HCT116 (cell line): Measurements from ENCODE around the gene GYG1.

Experiments
- JUND ChIP-seq: IDR thresholded peaks from 2 replicates; pipeline ENCODE4 v1.6.1; 2012
- POLR2AphosphoS5 ChIP-seq: IDR thresholded peaks from 2 replicates; pipeline ENCODE4 v1.6.1; 2011; ENCODE audit warnings: mild to moderate bottlenecking, low read depth, low read length, moderate library complexity
- SP1 ChIP-seq: IDR thresholded peaks from 2 replicates; pipeline ENCODE4 v1.6.1; 2012; ENCODE audit warnings: low read depth
- TF ChIP-seq, protein P1 (sequence below): IDR thresholded peaks from 2 replicates; pipeline ENCODE4 v1.6.1; 2012
- TF ChIP-seq, protein P2 (sequence below), 3 experiments: fragments of 200-600 bp in 1 of 3; sonication (generic) in 1 of 3; IDR thresholded peaks in 2 of 3; conservative IDR thresholded peaks in 1 of 3; 2 replicates each; pipeline ENCODE4 v1.5.1; 2012 to 2017; ENCODE audit warnings: low read depth in 2 of 3, low read length in 2 of 3, antibody characterized with exemption in 1 of 3, borderline replicate concordance in 1 of 3, control low read depth in 1 of 3, mild to moderate bottlenecking in 1 of 3, mixed read lengths in 1 of 3, mixed run types in 1 of 3, moderate library complexity in 1 of 3; ENCODE audit not compliant: insufficient read depth in 1 of 3

DNA sequence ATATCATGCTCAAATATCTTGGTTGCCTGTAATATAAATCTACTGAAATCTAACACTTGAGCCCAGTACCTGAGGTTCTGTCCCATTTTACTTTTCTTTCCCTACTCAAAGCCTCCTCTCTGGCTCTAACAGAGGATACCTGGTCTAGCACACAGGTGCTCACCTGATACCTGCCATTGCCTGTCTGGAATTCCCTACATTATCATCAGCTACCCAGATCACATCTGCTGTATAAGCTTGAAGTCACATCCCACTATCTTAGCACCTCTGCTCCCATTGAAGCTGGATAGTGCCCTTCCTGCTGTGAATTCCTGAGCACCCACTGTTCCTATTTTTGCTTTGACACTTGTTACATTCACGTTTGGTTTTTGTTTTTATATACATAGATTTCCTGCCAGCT is 30.5 kb downstream of the GYG1 start:
- TF ChIP-seq JUND = no peak
- TF ChIP-seq, protein P1, sequence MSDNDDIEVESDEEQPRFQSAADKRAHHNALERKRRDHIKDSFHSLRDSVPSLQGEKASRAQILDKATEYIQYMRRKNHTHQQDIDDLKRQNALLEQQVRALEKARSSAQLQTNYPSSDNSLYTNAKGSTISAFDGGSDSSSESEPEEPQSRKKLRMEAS = no peak
- TF ChIP-seq SP1 = no peak
- no peak for TF ChIP-seq POLR2AphosphoS5
- TF ChIP-seq, protein P2, sequence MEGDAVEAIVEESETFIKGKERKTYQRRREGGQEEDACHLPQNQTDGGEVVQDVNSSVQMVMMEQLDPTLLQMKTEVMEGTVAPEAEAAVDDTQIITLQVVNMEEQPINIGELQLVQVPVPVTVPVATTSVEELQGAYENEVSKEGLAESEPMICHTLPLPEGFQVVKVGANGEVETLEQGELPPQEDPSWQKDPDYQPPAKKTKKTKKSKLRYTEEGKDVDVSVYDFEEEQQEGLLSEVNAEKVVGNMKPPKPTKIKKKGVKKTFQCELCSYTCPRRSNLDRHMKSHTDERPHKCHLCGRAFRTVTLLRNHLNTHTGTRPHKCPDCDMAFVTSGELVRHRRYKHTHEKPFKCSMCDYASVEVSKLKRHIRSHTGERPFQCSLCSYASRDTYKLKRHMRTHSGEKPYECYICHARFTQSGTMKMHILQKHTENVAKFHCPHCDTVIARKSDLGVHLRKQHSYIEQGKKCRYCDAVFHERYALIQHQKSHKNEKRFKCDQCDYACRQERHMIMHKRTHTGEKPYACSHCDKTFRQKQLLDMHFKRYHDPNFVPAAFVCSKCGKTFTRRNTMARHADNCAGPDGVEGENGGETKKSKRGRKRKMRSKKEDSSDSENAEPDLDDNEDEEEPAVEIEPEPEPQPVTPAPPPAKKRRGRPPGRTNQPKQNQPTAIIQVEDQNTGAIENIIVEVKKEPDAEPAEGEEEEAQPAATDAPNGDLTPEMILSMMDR (IDR thresholded peaks at IDR 0.05 in 2 of 3, conservative IDR thresholded peaks at IDR 0.05 in 1 of 3; ENCODE audit: borderline replicate concordance in 1 of 3, insufficient read depth in 1 of 3, low read depth in 2 of 3, low read length in 2 of 3) = no peak
